PC-9 (cell line): ENCODE measurements around the gene ZNF780B.

Experiments used
- CTCF ChIP-seq: fragments of 200-600 bp; sonication (generic); conservative IDR thresholded peaks from 2 replicates; pipeline ENCODE4 v1.6.1; 2017; ENCODE audit warnings: mixed run types, antibody characterized with exemption, mild to moderate bottlenecking, moderate library complexity
- EZH2 ChIP-seq: fragments of 200-600 bp; sonication (generic); IDR thresholded peaks from 2 replicates; pipeline ENCODE4 v1.8.0; 2017; ENCODE audit warnings: antibody characterized with exemption, low read depth

GRCh38 chr19:40081411-40081810 lies 25.4 kb upstream of the ZNF780B start:
- TF ChIP-seq CTCF (no peak), EZH2 (no peak)
